H1 (cell line): ENCODE data around the gene IL10. TPM values are rescaled to one million over a fixed set of nuclear protein-coding genes. Genes with fewer than 3 reads are reported as not detected.

Experiments used
- CTCF ChIA-PET: fragments of 300-600 bp; sonication (Branson Sonifier 250); formaldehyde crosslinking; loops from one replicate; lab custom pipeline; 2021; ENCODE audit not compliant: partially characterized antibody; lab: Charles Lee
- POLR2A ChIA-PET: fragments of 300-600 bp; sonication (Branson Sonifier 250); formaldehyde crosslinking; loops from one replicate; lab custom pipeline; 2021; ENCODE audit warnings: inconsistent platforms; ENCODE audit not compliant: partially characterized antibody; lab: Charles Lee
- DNase-seq, 2 experiments: peaks; one replicate each; pipeline versions ENCODE4 v3.0.0 to v3.0.0-alpha.2; 2010 to 2022; ENCODE audit warnings: low spot score in 2 of 2, low read depth in 1 of 2, mixed read lengths in 1 of 2
- FAIRE-seq: peaks from 2 replicates; lab custom pipeline; 2011; peaks lifted over from hg19 to GRCh38; lab: Jason Lieb, UNC
- H2AFZ ChIP-seq: 2 replicates; pipeline ENCODE4 v1.8.1; 2012; ENCODE audit warnings: low read length, inconsistent platforms
- H2AK5ac ChIP-seq: 2 replicates; pipeline ENCODE4 v1.6.1; 2013; ENCODE audit warnings: low read depth, low read length
- H2BK120ac ChIP-seq: replicated peaks from 2 replicates; pipeline ENCODE3; 2013; ENCODE audit warnings: low read depth, low read length, inconsistent platforms
- H2BK12ac ChIP-seq: 2 replicates; pipeline ENCODE4 v1.6.1; 2013; ENCODE audit warnings: low read depth, low read length
- H2BK15ac ChIP-seq: 2 replicates; pipeline ENCODE4 v1.6.1; 2013; ENCODE audit warnings: low read length
- H2BK20ac ChIP-seq: 2 replicates; pipeline ENCODE4 v1.6.1; 2013; ENCODE audit warnings: low read length
- H2BK5ac ChIP-seq: 2 replicates; pipeline ENCODE4 v1.6.1; 2013; ENCODE audit warnings: low read depth, low read length
- H3K14ac ChIP-seq: 2 replicates; pipeline ENCODE4 v1.6.1; 2013; ENCODE audit warnings: inconsistent platforms; ENCODE audit not compliant: insufficient read length
- H3K18ac ChIP-seq: 2 replicates; pipeline ENCODE4 v1.6.1; 2013; ENCODE audit warnings: low read length; ENCODE audit errors: extremely low read depth
- H3K23ac ChIP-seq: 2 replicates; pipeline ENCODE4 v1.6.1; 2013; ENCODE audit warnings: inconsistent platforms; ENCODE audit not compliant: insufficient read length
- H3K23me2 ChIP-seq: 2 replicates; pipeline ENCODE4 v1.6.1; 2013; ENCODE audit warnings: low read depth, low read length
- H3K27ac ChIP-seq: 2 replicates; pipeline ENCODE4 v1.6.1; 2011; ENCODE audit warnings: low read depth, low read length, inconsistent platforms
- H3K27me3 ChIP-seq, 4 experiments: replicated peaks in 1 of 4; 1 replicate in 1 of 4; 2 replicates in 3 of 4; pipeline versions ENCODE4 v1.6.1 to v1.8.1; 2011 to 2013; ENCODE audit warnings: low read length in 3 of 4, mild to moderate bottlenecking in 3 of 4, inconsistent platforms in 2 of 4, mixed read lengths in 2 of 4, moderate library complexity in 1 of 4; ENCODE audit not compliant: control insufficient read depth in 3 of 4, insufficient read depth in 3 of 4; ENCODE audit errors: extremely low read depth in 1 of 4
- H3K36me3 ChIP-seq, 4 experiments: 2 replicates each; pipeline versions ENCODE4 v1.6.1 to v1.8.1; 2011 to 2013; ENCODE audit warnings: mild to moderate bottlenecking in 4 of 4, low read length in 3 of 4, moderate library complexity in 2 of 4, control low read depth in 1 of 4, inconsistent platforms in 1 of 4; ENCODE audit not compliant: insufficient read depth in 4 of 4, control insufficient read depth in 2 of 4
- H3K4ac ChIP-seq: replicated peaks from 2 replicates; pipeline ENCODE3; 2013; ENCODE audit warnings: low read length, low read depth, mixed read lengths, inconsistent platforms; ENCODE audit not compliant: insufficient read length
- H3K4me1 ChIP-seq, 4 experiments: replicated peaks in 1 of 4; 1 replicate in 1 of 4; 2 replicates in 3 of 4; pipeline versions ENCODE4 v1.6.1 to v1.8.1; 2011 to 2013; ENCODE audit warnings: low read length in 3 of 4, inconsistent platforms in 2 of 4, mixed read lengths in 1 of 4; ENCODE audit not compliant: insufficient read depth in 4 of 4, control insufficient read depth in 3 of 4
- H3K4me2 ChIP-seq, 2 experiments: 2 replicates each; pipeline versions ENCODE4 v1.6.1 to v1.8.1; 2011 to 2013; ENCODE audit warnings: low read depth in 2 of 2, low read length in 2 of 2, control low read depth in 1 of 2, inconsistent platforms in 1 of 2, mild to moderate bottlenecking in 1 of 2; ENCODE audit not compliant: insufficient read depth in 1 of 2
- H3K4me3 ChIP-seq, 4 experiments: fragments of 200-600, 300-600 bp in 1 of 4; sonication (generic), shearing (Covaris generic), sonication (Bioruptor Twin) in 1 of 4; 2 replicates each; pipeline versions ENCODE4 v1.5.1 to v1.8.1; 2011 to 2016; ENCODE audit warnings: low read length in 4 of 4, low read depth in 3 of 4, control low read depth in 2 of 4, inconsistent platforms in 2 of 4, mild to moderate bottlenecking in 2 of 4, mixed read lengths in 1 of 4, moderate library complexity in 1 of 4; ENCODE audit not compliant: insufficient read depth in 2 of 4; ENCODE audit errors: extremely low read depth in 1 of 4
- H3K56ac ChIP-seq: replicated peaks from 2 replicates; pipeline ENCODE3; 2013; ENCODE audit warnings: low read depth, mild to moderate bottlenecking, mixed read lengths, low read length, inconsistent platforms; ENCODE audit not compliant: insufficient read length
- H3K79me1 ChIP-seq: 2 replicates; pipeline ENCODE4 v1.6.1; 2013; ENCODE audit warnings: low read depth, low read length, control low read depth
- H3K79me2 ChIP-seq, 2 experiments: 2 replicates each; pipeline versions ENCODE4 v1.6.1 to v1.8.1; 2012 to 2013; ENCODE audit warnings: low read length in 2 of 2, mild to moderate bottlenecking in 2 of 2, inconsistent platforms in 1 of 2; ENCODE audit not compliant: insufficient read depth in 2 of 2, control insufficient read depth in 1 of 2
- H3K9ac ChIP-seq, 4 experiments: replicated peaks in 1 of 4; 1 replicate in 1 of 4; 2 replicates in 3 of 4; pipeline versions ENCODE4 v1.6.1 to v1.8.1; 2011 to 2013; ENCODE audit warnings: low read depth in 3 of 4, low read length in 3 of 4, control low read depth in 2 of 4, mild to moderate bottlenecking in 2 of 4, moderate library complexity in 2 of 4, inconsistent platforms in 1 of 4; ENCODE audit errors: extremely low read depth in 1 of 4
- H3K9me3 ChIP-seq, 2 experiments: 2 replicates each; pipeline versions ENCODE4 v1.6.1 to v1.8.1; 2012 to 2013; ENCODE audit warnings: mild to moderate bottlenecking in 2 of 2, moderate library complexity in 2 of 2, control low read depth in 1 of 2, inconsistent platforms in 1 of 2, low read depth in 1 of 2, low read length in 1 of 2, mixed read lengths in 1 of 2; ENCODE audit not compliant: insufficient read depth in 2 of 2
- H4K20me1 ChIP-seq, 2 experiments: replicated peaks in 1 of 2; 2 replicates each; pipeline versions ENCODE3 to v1.8.1; 2011 to 2013; ENCODE audit warnings: inconsistent platforms in 2 of 2, low read length in 2 of 2, mild to moderate bottlenecking in 1 of 2; ENCODE audit not compliant: insufficient read depth in 2 of 2, control insufficient read depth in 1 of 2
- H4K5ac ChIP-seq: 2 replicates; pipeline ENCODE4 v1.6.1; 2013; ENCODE audit warnings: low read length, low read depth, mixed read lengths, inconsistent platforms; ENCODE audit not compliant: insufficient read length
- H4K8ac ChIP-seq: 2 replicates; pipeline ENCODE4 v1.8.0; 2013; ENCODE audit warnings: mild to moderate bottlenecking, moderate library complexity, low read length, inconsistent platforms; ENCODE audit not compliant: insufficient read depth; ENCODE audit errors: extremely low read depth
- H4K91ac ChIP-seq: replicated peaks from 2 replicates; pipeline ENCODE3; 2013; ENCODE audit warnings: low read length, mixed read lengths, inconsistent platforms; ENCODE audit not compliant: insufficient read length
- CHD2 ChIP-seq: IDR thresholded peaks from 2 replicates; pipeline ENCODE4 v1.6.1; 2012; ENCODE audit warnings: low read length, improper control_type of control experiment
- GABPA ChIP-seq: IDR thresholded peaks from 2 replicates; pipeline ENCODE4 v1.6.1; 2011; ENCODE audit warnings: mild to moderate bottlenecking, low read length, moderate library complexity, borderline replicate concordance; ENCODE audit not compliant: insufficient read depth
- HDAC6 ChIP-seq: IDR thresholded peaks from one replicate; pipeline ENCODE4 v1.7.1; 2012; ENCODE audit warnings: low read depth, mild to moderate bottlenecking, inconsistent platforms, low read length, moderate library complexity
- RNF2 ChIP-seq: fragments of 200-900, 300-1000 bp; sonication (generic); IDR thresholded peaks from 2 replicates; pipeline ENCODE4 v1.7.1; 2016; ENCODE audit warnings: borderline replicate concordance, low read depth, mild to moderate bottlenecking, antibody characterized with exemption, low read length; ENCODE audit not compliant: poor library complexity, severe bottlenecking; ENCODE audit errors: missing control alignments
- SIX5 ChIP-seq: IDR thresholded peaks from 2 replicates; pipeline ENCODE4 v1.6.1; 2011; ENCODE audit warnings: mild to moderate bottlenecking, low read depth, low read length
- TAF1 ChIP-seq: IDR thresholded peaks from 2 replicates; pipeline ENCODE4 v1.6.1; 2011; ENCODE audit warnings: mild to moderate bottlenecking, low read depth, low read length
- TAF7 ChIP-seq: optimal IDR thresholded peaks from 2 replicates; pipeline ENCODE3; 2011; ENCODE audit warnings: low read depth, mild to moderate bottlenecking, inconsistent platforms, low read length, moderate library complexity, borderline replicate concordance
- WGBS, 2 experiments: shearing (Covaris generic) in 1 of 2; methylation state at CpG; one replicate each; pipeline versions ENCODE4 v1.1.6 to v1.1.7; 2013 to 2015; ENCODE audit warnings: low lambda C conversion rate in 2 of 2, mixed read lengths in 2 of 2, inconsistent platforms in 1 of 2, low coverage in 1 of 2, missing lambda C conversion rate in 1 of 2; ENCODE audit not compliant: insufficient replicate concordance in 2 of 2, insufficient coverage in 1 of 2, insufficient read length in 1 of 2; ENCODE audit errors: extremely low coverage in 1 of 2, missing lambda C conversion rate in 1 of 2; 5-methylcytosine and 5-hydroxymethylcytosine counted together
- polyA plus RNA-seq, 7 experiments: library from polyadenylated mRNA; depleted of rRNA in 3 of 7; stranded (reverse) in 5 of 7; unstranded in 2 of 7; fragments of >200 nt in 5 of 7; fragments of 200-250 nt in 2 of 7; gene quantifications; 1 replicate in 5 of 7; 2 replicates in 1 of 7; 4 replicates in 1 of 7; pipeline versions ENCODE4 v1.2.1 to v1.2.3, GENCODE V29; 2011 to 2013; ENCODE audit warnings: missing spikeins in 2 of 7, mixed read lengths in 2 of 7
- total RNA-seq: library from RNA; stranded (reverse); fragmentation: NEBNext Ultra II Directional; extraction: Animal tissue kit (Norgen Biotek cat#: 25700); gene quantifications from 2 replicates; pipeline ENCODE4 v1.2.1, GENCODE V29; 2021
- TF ChIP-seq, protein P1 (sequence below): IDR thresholded peaks from 2 replicates; pipeline ENCODE4 v1.6.1; 2012; ENCODE audit warnings: inconsistent platforms
- TF ChIP-seq, protein P2 (sequence below): IDR thresholded peaks from 2 replicates; pipeline ENCODE4 v1.6.1; 2012; ENCODE audit warnings: low read length, inconsistent platforms

IL10 gene
- total and polyA plus RNA-seq, 2 of the 8 experiments (the other 6 are each of a cell fraction or from before 2014, with no cell fraction given), result not detected

DNA sequence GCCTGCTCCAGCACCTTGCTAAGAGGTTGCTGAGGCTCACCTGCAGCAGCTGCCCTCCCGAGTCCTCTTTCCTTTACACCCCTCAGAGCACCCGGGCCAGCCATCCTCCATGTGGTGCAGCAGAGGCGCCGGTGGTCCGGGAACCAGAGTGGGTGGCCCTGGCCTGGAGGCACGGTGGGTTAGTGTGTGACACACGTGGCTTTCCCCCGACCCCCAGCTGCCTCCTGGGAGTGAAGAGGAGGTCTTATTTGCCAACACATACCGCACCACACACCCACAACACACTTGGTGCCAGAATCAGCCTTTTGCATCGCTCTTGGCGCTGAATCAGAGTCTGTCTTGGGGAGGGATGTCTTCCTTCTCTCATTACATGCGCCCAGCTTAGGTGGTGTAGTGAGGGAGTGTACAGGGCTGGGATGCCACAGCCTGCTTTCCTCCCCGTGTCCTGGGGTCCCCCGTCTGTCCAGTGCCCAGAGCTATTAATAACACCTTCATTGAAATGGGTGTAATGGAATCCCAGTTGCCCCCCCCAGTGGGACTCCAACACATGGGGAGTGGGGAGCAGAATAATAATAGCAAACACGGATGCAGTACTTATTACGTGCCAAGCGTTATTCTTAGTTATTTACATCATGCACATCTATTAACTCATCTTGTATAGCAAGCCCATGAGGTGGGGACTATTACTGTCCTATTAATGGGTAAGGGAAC lies 49.4 kb downstream of the IL10 start:
- H3K9ac ChIP-seq, result no peak overlapping the region
- H3K9me3 ChIP-seq, result no peaks in the 10 kb centered on the region
- no peak overlapping the region for H2BK20ac ChIP-seq
- ChIA-PET CTCF (interaction anchor here (0.6 to 6.3 kb wide), 19 partner anchors 9 to 251 kb away, joined by 3 to 77 read pairs (median 4); no protein-coding TSS in a partner anchor), POLR2A (interaction anchor here (0.7 to 1.1 kb wide), 2 partner anchors 24 to 59 kb away, joined by 3 read pairs; no protein-coding TSS in a partner anchor)
- no peak overlapping the region for H2BK15ac ChIP-seq
- peaks cover 8% of the 10 kb centered on the region for H3K79me1 ChIP-seq
- H3K4ac ChIP-seq, result no peak overlapping the region
- H4K91ac ChIP-seq, result no peak overlapping the region
- H3K56ac ChIP-seq, result no peak overlapping the region
- H2BK120ac ChIP-seq, result no peak overlapping the region
- H3K14ac ChIP-seq, result no peak overlapping the region
- FAIRE-seq (no peak), DNase-seq (no peak)
- H3K79me2 ChIP-seq, result peaks cover 0 to 22% of the 10 kb centered on the region in 2 experiments; a peak in 1 of 4 replicates
- peaks cover 12 to 24% of the 10 kb centered on the region in 2 experiments for H4K20me1 ChIP-seq
- H2AFZ ChIP-seq, result no peak overlapping the region
- H3K4me1 ChIP-seq, result peaks cover 6 to 13% (median 8%) of the 10 kb centered on the region in 4 experiments
- no peak overlapping the region for H4K8ac ChIP-seq
- H3K18ac ChIP-seq, result no peak overlapping the region
- 90% methylated on average over 17 of the region's 17 CpGs; no CpG with 5 or more reads in 1 of the 2 experiments for WGBS, 2 experiments
- H3K23me2 ChIP-seq, result no peaks in the 10 kb centered on the region
- H2BK5ac ChIP-seq, result no peak overlapping the region
- no peak overlapping the region for H3K27ac ChIP-seq
- H3K36me3 ChIP-seq, result no peaks in the 10 kb centered on the region
- no peak overlapping the region for H3K4me2 ChIP-seq
- H3K4me3 ChIP-seq, result no peak overlapping the region
- no peak overlapping the region for H4K5ac ChIP-seq
- H2AK5ac ChIP-seq, result no peak overlapping the region
- H3K23ac ChIP-seq, result no peak overlapping the region
- H3K27me3 ChIP-seq, result no peaks in the 10 kb centered on the region
- H2BK12ac ChIP-seq, result no peak overlapping the region
- TF ChIP-seq CHD2, result no peak
- no peak for TF ChIP-seq RNF2
- TF ChIP-seq SIX5, result no peak
- no peak for TF ChIP-seq TAF1
- no peak for TF ChIP-seq GABPA
- TF ChIP-seq HDAC6, result no peak
- TF ChIP-seq TAF7, result no peak
- TF ChIP-seq, protein P1, sequence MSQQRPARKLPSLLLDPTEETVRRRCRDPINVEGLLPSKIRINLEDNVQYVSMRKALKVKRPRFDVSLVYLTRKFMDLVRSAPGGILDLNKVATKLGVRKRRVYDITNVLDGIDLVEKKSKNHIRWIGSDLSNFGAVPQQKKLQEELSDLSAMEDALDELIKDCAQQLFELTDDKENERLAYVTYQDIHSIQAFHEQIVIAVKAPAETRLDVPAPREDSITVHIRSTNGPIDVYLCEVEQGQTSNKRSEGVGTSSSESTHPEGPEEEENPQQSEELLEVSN, result no peak
- TF ChIP-seq, protein P2, sequence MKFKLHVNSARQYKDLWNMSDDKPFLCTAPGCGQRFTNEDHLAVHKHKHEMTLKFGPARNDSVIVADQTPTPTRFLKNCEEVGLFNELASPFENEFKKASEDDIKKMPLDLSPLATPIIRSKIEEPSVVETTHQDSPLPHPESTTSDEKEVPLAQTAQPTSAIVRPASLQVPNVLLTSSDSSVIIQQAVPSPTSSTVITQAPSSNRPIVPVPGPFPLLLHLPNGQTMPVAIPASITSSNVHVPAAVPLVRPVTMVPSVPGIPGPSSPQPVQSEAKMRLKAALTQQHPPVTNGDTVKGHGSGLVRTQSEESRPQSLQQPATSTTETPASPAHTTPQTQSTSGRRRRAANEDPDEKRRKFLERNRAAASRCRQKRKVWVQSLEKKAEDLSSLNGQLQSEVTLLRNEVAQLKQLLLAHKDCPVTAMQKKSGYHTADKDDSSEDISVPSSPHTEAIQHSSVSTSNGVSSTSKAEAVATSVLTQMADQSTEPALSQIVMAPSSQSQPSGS, result no peak
